Endothelial cell of umbilical vein (primary cell): Measurements from ENCODE around the gene PCDHGA8.
A peak's percentile ranks its signal among the peaks of the same experiment; 100 is the strongest.
"Not testable (repeated sequence)": the region's sequence is repeated elsewhere in the genome, so short reads cannot be mapped to it uniquely, and the experiment has no call there.

Experiments used
- EZH2 ChIP-seq: IDR thresholded peaks from 2 replicates; pipeline ENCODE4 v1.6.1; 2012; ENCODE audit warnings: borderline replicate concordance, low read depth, mild to moderate bottlenecking, moderate library complexity, low read length, inconsistent platforms; ENCODE audit not compliant: severe bottlenecking
- GATA2 ChIP-seq: IDR thresholded peaks from 2 replicates; pipeline ENCODE4 v1.7.0; 2011; ENCODE audit warnings: low read depth, mild to moderate bottlenecking, moderate library complexity, mixed read lengths, low read length; ENCODE audit not compliant: insufficient read length, insufficient read depth
- JUN ChIP-seq: IDR thresholded peaks from 2 replicates; pipeline ENCODE4 v1.6.1; 2011; ENCODE audit warnings: borderline replicate concordance, low read depth; ENCODE audit not compliant: insufficient read length, insufficient read depth
- POLR2A ChIP-seq: IDR thresholded peaks from 2 replicates; pipeline ENCODE4 v1.6.1; 2012; ENCODE audit warnings: low read depth, mild to moderate bottlenecking, control low read depth, low read length
- TF ChIP-seq, protein P1 (sequence below), 2 donors: IDR thresholded peaks; 1 replicate in 1 of 2; 2 replicates in 1 of 2; pipeline ENCODE4 v1.5.1; 2011; ENCODE audit warnings: low read length in 2 of 2, mild to moderate bottlenecking in 2 of 2, moderate library complexity in 2 of 2, control low read depth in 1 of 2, inconsistent platforms in 1 of 2, low read depth in 1 of 2; ENCODE audit not compliant: insufficient read depth in 1 of 2; ENCODE audit errors: extremely low read depth in 1 of 2

DNA sequence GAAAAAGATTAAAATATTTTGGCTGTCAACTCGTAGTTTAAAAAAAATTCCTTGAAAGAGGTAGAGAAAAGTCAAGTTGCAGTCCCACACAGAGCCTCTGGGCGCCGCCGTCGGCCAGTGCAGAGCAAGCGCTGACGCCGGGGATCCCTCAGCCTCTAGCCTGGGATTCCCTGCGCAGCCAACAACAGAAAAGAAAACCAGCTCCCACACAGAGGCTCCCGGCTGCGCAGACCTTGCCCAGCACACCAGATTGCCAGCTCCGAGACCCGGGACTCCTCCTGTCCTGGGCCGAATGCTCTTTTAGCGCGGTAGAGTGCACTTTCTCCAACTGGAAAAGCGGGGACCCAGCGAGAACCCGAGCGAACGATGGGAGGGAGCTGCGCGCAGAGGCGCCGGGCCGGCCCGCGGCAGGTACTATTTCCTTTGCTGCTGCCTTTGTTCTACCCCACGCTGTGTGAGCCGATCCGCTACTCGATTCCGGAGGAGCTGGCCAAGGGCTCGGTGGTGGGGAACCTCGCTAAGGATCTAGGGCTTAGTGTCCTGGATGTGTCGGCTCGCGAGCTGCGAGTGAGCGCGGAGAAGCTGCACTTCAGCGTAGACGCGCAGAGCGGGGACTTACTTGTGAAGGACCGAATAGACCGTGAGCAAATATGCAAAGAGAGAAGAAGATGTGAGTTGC is 25.2 kb downstream of the PCDHGA8 start, which contains the start of gene PCDHGB7:
- not testable (repeated sequence) for TF ChIP-seq POLR2A, JUN, GATA2, EZH2
- TF ChIP-seq, protein P1, sequence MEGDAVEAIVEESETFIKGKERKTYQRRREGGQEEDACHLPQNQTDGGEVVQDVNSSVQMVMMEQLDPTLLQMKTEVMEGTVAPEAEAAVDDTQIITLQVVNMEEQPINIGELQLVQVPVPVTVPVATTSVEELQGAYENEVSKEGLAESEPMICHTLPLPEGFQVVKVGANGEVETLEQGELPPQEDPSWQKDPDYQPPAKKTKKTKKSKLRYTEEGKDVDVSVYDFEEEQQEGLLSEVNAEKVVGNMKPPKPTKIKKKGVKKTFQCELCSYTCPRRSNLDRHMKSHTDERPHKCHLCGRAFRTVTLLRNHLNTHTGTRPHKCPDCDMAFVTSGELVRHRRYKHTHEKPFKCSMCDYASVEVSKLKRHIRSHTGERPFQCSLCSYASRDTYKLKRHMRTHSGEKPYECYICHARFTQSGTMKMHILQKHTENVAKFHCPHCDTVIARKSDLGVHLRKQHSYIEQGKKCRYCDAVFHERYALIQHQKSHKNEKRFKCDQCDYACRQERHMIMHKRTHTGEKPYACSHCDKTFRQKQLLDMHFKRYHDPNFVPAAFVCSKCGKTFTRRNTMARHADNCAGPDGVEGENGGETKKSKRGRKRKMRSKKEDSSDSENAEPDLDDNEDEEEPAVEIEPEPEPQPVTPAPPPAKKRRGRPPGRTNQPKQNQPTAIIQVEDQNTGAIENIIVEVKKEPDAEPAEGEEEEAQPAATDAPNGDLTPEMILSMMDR (IDR thresholded peaks at IDR 0.05; ENCODE audit: extremely low read depth in 1 of 2, insufficient read depth in 1 of 2, low read depth in 1 of 2, low read length in 2 of 2): peak; percentile 77 to 80
